RWPE2 (cell line): Measurements from ENCODE around the gene PIH1D1.

Source experiments
- ATAC-seq: fragments of 200-7000 bp; cut with Tn5 transposase; 3 replicates; pipeline ENCODE4 v1.9.1; 2021; ENCODE audit warnings: low read depth
- DNase-seq: peaks from one replicate; pipeline ENCODE4 v3.0.0-alpha.2; 2020; ENCODE audit warnings: low spot score
- H3K27ac ChIP-seq: fragments of 450-650 bp; 2 replicates; pipeline ENCODE4 v1.5.1; 2017; ENCODE audit warnings: mild to moderate bottlenecking; ENCODE audit not compliant: poor library complexity, severe bottlenecking
- H3K27me3 ChIP-seq: fragments of 250-450 bp; sonication (Bioruptor Pico); 2 replicates; pipeline ENCODE4 v1.5.1; 2021; ENCODE audit warnings: mild to moderate bottlenecking, moderate library complexity; ENCODE audit not compliant: insufficient read depth, poor library complexity, severe bottlenecking
- H3K36me3 ChIP-seq: fragments of 250-450 bp; sonication (Bioruptor Pico); 2 replicates; pipeline ENCODE4 v1.5.1; 2020; ENCODE audit warnings: low read depth, mild to moderate bottlenecking, moderate library complexity
- H3K4me1 ChIP-seq: fragments of 250-450 bp; sonication (Bioruptor Pico); 2 replicates; pipeline ENCODE4 v1.5.1; 2021; ENCODE audit warnings: mild to moderate bottlenecking, moderate library complexity; ENCODE audit not compliant: insufficient read depth, poor library complexity, severe bottlenecking
- H3K4me3 ChIP-seq: fragments of 250-450 bp; sonication (Bioruptor Pico); 2 replicates; pipeline ENCODE4 v1.5.1; 2021; ENCODE audit warnings: mild to moderate bottlenecking, moderate library complexity; ENCODE audit not compliant: severe bottlenecking
- H3K9me3 ChIP-seq: fragments of 250-450 bp; sonication (Bioruptor Pico); 2 replicates; pipeline ENCODE4 v1.5.1; 2021; ENCODE audit warnings: mild to moderate bottlenecking, moderate library complexity; ENCODE audit not compliant: severe bottlenecking
- TF ChIP-seq, protein P1 (sequence below): fragments of 450-650 bp; IDR thresholded peaks from one replicate; pipeline ENCODE4 v1.5.1; 2017; ENCODE audit warnings: mild to moderate bottlenecking, moderate library complexity; ENCODE audit not compliant: poor library complexity, severe bottlenecking

The PIH1D1 gene

DNA sequence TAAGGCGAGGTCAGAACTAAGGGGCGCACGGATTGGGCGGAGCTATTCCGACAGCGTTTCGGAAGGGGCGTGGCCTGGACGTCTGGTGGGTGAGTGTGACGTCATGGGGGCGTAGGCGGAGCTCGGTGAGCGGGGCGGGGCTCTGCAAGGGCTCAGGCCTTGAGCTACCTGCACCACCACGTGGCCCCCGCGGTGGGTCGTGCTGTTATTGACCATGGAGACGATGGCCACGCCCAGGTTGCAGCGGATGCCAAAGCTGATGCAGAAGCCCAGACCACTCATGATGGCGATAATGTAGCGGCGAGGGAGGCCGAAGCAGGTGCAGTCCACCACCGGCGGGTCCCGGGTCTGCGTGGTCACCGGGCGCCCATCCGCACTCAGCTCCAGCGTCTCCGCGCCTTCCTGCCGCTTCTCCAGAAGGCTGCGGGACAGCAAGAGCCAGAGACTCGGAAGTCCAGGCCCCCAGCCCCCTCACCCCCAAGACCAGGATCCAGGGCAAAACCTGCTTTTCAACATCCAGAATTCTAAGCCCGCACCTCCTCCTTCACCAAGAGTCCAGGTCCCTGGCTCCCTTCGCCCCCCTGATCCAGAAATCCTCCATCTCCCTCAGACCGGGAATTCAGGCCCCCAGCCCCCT lies 15.1 kb downstream of the PIH1D1 start:
- DNase-seq (no peak), ATAC-seq (no peak)
- no peak overlapping the region for H3K4me3 ChIP-seq

DNA sequence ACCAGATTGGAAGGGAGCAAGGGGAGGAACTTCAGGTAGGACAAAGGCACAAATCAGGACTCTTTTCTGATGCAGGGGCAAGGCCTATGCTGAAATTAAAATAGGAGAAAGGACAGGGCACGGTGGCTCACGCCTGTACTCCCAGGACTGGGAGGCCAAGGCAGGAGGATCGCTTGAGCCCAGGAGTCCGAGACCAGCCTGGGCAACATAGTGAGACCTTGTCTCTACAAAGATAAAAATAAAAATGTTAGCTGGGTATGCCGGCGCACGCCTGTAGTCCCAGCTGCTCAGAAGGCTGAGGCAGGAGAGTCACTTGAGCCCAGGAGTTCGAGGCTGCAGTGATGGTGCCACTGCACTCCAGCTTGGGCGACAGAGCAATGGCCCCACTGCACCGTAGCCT lies 15.9 kb downstream of the PIH1D1 start:
- H3K4me1 ChIP-seq: no peaks in the 10 kb centered on the region
- H3K27me3 ChIP-seq: peaks cover 96% of the 10 kb centered on the region
- H3K27ac ChIP-seq: no peak overlapping the region
- DNase-seq (no peak), ATAC-seq (no peak)
- H3K36me3 ChIP-seq: no peaks in the 10 kb centered on the region
- TF ChIP-seq, protein P1, sequence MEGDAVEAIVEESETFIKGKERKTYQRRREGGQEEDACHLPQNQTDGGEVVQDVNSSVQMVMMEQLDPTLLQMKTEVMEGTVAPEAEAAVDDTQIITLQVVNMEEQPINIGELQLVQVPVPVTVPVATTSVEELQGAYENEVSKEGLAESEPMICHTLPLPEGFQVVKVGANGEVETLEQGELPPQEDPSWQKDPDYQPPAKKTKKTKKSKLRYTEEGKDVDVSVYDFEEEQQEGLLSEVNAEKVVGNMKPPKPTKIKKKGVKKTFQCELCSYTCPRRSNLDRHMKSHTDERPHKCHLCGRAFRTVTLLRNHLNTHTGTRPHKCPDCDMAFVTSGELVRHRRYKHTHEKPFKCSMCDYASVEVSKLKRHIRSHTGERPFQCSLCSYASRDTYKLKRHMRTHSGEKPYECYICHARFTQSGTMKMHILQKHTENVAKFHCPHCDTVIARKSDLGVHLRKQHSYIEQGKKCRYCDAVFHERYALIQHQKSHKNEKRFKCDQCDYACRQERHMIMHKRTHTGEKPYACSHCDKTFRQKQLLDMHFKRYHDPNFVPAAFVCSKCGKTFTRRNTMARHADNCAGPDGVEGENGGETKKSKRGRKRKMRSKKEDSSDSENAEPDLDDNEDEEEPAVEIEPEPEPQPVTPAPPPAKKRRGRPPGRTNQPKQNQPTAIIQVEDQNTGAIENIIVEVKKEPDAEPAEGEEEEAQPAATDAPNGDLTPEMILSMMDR: no peak
- H3K4me3 ChIP-seq: no peak overlapping the region
- no peaks in the 10 kb centered on the region for H3K9me3 ChIP-seq

More for the DNA sequence above, 15.1 kb downstream of the PIH1D1 start:
- Histone ChIP-seq H3K4me1 (no peaks in the 10 kb centered on the region), H3K36me3 (no peaks in the 10 kb centered on the region), H3K9me3 (no peaks in the 10 kb centered on the region), H3K27ac (no peak overlapping the region), H3K27me3 (peaks cover 95% of the 10 kb centered on the region)
- TF ChIP-seq, protein P1: no peak

DNA sequence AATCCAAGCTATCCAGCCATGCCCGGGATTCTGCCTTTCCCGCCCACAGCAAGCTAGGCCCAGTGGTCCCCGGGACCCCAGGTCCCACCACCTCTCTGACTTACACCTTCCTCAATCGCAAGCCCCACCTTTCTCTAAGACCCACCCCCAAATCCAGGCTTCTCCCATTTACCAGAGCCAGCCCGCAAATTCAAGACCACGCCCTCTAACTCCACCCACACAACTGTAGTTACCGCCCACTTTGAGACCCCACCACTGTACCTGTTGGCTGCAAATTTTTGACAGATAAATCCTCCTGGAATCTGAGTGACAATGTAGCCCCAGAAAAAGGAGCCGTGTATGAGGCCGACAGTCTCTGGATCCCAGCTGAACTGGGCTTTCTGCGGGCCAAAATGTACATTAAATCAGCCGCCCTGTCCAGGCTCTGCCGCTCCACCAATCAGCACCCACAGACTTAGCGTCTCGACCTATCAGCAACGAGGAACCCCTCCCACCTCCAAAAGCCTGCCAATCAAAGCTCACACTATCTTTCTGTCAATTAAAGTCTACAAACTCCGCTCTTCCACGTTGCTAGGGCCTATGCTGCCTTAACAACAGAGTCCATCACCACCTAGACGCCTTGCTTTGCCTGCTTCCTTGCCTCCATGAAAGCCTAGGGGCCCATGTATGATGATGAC lies 16.6 kb downstream of the PIH1D1 start:
- H3K36me3 ChIP-seq: no peaks in the 10 kb centered on the region
- DNase-seq (no peak), ATAC-seq (no peak)
- TF ChIP-seq, protein P1: no peak
- no peaks in the 10 kb centered on the region for H3K4me1 ChIP-seq
- H3K27me3 ChIP-seq: peaks cover 94% of the 10 kb centered on the region
- no peak overlapping the region for H3K4me3 ChIP-seq
- no peaks in the 10 kb centered on the region for H3K9me3 ChIP-seq
- no peak overlapping the region for H3K27ac ChIP-seq

DNA sequence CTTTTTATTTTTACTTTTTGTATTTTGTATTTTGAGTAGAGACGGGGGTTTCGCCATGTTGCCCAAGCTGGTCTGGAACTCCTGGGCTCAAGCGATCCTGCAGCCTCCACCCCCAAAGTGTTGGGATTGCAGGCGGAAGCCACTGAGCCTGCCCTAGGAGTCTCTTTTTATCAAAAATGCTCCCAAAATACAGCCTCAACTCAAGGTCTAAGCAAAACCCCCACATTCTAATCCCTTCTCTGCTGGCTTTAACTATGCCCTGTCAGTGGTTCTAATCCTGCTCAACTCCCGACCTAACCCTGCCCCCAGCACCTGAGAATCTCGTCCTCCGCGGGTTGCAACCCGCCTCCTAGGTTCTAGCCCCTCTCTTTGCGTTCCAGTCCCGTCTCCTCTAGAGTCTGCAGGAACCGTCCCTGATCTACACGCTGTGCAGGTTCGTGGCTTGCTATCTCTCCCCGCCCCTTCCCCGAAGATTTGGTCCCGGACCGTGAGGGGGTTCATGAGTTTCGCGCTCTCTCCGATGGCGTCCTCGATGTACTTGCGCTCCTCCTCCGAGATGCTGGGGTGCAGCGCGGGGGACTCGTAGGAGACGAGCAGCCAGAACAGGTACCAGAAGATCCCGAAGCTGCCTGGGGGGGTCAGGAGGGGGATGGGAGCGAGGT lies 18.2 kb downstream of the PIH1D1 start:
- TF ChIP-seq, protein P1: no peak
- Histone ChIP-seq H3K27me3 (peaks cover 92% of the 10 kb centered on the region), H3K27ac (no peak overlapping the region), H3K9me3 (no peaks in the 10 kb centered on the region), H3K4me3 (no peak overlapping the region), H3K4me1 (no peaks in the 10 kb centered on the region), H3K36me3 (no peaks in the 10 kb centered on the region)
- DNase-seq (no peak), ATAC-seq (no peak)
